Right atrium auricular region (tissue), 2 donors: ENCODE data around the gene SEMA4D. TPM values are rescaled to one million over a fixed set of nuclear protein-coding genes. Genes with fewer than 3 reads are reported as not detected.

ENCODE experiments used
- DNase-seq: peaks from one replicate; pipeline ENCODE4 v3.0.0-alpha.2; 2019; ENCODE audit warnings: low spot score
- H3K27ac ChIP-seq, 2 donors: fragments of 200-600 bp; sonication (generic); 1 replicate in 1 of 2; 2 replicates in 1 of 2; pipeline ENCODE4 v1.5.1; 2016 to 2019
- H3K27me3 ChIP-seq, 2 donors: fragments of 200-600 bp; sonication (generic); one replicate each; pipeline versions ENCODE4 v1.5.1 to v1.6.0; 2017 to 2019
- H3K36me3 ChIP-seq: fragments of 200-600 bp; sonication (generic); one replicate; pipeline ENCODE4 v1.5.1; 2016
- H3K4me1 ChIP-seq, 2 donors: fragments of 200-600 bp; sonication (generic); one replicate each; pipeline versions ENCODE4 v1.5.1 to v1.6.0; 2017 to 2019
- H3K4me3 ChIP-seq, 2 donors: fragments of 200-600 bp; sonication (generic); 1 replicate in 1 of 2; 2 replicates in 1 of 2; pipeline ENCODE4 v1.5.1; 2017 to 2019; ENCODE audit warnings: mild to moderate bottlenecking in 1 of 2, moderate library complexity in 1 of 2
- H3K9me3 ChIP-seq, 2 donors: fragments of 200-600 bp; sonication (generic); one replicate each; pipeline ENCODE4 v1.5.1; 2019
- total RNA-seq, 2 donors: library from RNA; depleted of rRNA; stranded (reverse); fragments of >200 nt; gene quantifications; one replicate each; pipeline ENCODE4 v1.1.0, GENCODE V29; 2016
- TF ChIP-seq, protein P1 (sequence below), 2 donors: fragments of 200-600 bp; sonication (generic); IDR thresholded peaks; one replicate each; pipeline ENCODE4 v1.5.1; 2019; ENCODE audit warnings: antibody characterized with exemption in 2 of 2

SEMA4D gene
- total RNA-seq, 2 donors from 2014 or later, result 14.6 to 22.1 TPM

DNA sequence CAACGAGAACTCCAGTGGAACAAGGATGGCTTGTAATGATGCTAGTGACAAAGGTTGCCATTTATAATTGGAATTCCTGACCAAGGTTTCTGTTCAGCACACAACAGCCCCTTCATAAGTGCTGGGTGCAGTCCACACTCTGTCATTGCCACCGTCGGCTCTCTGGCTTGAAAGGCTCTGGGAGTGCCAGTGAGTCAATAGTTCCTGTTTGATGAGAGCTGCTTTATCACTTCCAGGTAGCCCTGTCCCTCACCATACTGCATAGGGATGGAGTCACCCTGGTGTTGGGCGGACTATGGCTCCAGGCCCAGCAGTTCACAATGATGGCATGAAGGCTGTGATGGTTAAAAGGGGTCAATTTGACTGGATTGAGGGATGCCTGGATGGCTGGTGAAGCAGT lies 34.6 kb upstream of the SEMA4D start:
- DNase-seq, result no peak
- no peak overlapping the region for H3K27ac ChIP-seq
- no peaks in the 10 kb centered on the region for H3K27me3 ChIP-seq
- TF ChIP-seq, protein P1, sequence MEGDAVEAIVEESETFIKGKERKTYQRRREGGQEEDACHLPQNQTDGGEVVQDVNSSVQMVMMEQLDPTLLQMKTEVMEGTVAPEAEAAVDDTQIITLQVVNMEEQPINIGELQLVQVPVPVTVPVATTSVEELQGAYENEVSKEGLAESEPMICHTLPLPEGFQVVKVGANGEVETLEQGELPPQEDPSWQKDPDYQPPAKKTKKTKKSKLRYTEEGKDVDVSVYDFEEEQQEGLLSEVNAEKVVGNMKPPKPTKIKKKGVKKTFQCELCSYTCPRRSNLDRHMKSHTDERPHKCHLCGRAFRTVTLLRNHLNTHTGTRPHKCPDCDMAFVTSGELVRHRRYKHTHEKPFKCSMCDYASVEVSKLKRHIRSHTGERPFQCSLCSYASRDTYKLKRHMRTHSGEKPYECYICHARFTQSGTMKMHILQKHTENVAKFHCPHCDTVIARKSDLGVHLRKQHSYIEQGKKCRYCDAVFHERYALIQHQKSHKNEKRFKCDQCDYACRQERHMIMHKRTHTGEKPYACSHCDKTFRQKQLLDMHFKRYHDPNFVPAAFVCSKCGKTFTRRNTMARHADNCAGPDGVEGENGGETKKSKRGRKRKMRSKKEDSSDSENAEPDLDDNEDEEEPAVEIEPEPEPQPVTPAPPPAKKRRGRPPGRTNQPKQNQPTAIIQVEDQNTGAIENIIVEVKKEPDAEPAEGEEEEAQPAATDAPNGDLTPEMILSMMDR (IDR thresholded peaks at IDR 0.05), result no peak
- H3K9me3 ChIP-seq, result no peaks in the 10 kb centered on the region
- H3K36me3 ChIP-seq, result no peaks in the 10 kb centered on the region
- H3K4me1 ChIP-seq, result no peaks in the 10 kb centered on the region
- H3K4me3 ChIP-seq, result no peak overlapping the region

DNA sequence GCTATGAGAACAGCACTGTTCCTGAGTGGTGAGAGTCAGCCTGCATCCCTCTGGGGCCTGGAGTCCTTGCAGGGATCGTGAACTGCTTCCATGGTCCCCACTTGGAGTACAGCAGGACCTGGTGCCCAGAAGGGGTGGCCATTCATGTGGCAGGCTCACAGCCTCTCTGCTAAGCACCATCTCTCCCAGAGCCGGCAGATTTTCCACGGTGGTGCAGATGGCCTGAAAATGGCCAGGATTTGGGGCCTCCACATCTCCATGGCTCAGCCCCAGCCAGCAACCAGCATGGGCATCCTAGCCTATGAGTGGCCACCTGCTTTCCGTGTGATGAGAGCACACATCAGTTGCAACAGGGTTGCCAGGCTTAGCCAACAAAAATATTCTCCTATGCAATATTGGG lies 33.9 kb upstream of the SEMA4D start:
- TF ChIP-seq, protein P1 (IDR thresholded peaks at IDR 0.05), result no peak
- H3K4me3 ChIP-seq, result no peak overlapping the region
- DNase-seq, result no peak
- no peaks in the 10 kb centered on the region for H3K4me1 ChIP-seq
- no peak overlapping the region for H3K27ac ChIP-seq
- no peaks in the 10 kb centered on the region for H3K36me3 ChIP-seq
- no peaks in the 10 kb centered on the region for H3K27me3 ChIP-seq
- no peaks in the 10 kb centered on the region for H3K9me3 ChIP-seq

DNA sequence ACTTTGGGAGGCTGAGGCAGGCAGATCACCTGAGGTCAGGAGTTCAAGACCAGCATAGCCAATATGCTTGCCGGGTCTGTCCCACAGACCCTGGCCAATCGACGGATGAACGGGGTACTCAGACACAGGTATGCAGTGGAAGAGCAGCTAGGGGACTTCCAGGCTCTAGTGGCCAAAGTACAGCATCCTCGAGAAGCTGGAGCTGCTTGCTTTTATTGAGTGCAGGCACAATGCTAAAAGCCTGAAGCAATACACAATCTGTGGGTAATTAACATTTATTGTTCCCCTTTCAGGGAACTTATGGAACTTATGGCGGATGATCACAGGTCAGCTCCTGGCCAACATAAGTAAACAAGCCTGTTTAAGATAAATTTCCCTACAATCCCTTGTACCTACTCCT lies 32.8 kb upstream of the SEMA4D start:
- TF ChIP-seq, protein P1 (IDR thresholded peaks at IDR 0.05), result no peak
- H3K4me1 ChIP-seq, result no peaks in the 10 kb centered on the region
- H3K9me3 ChIP-seq, result no peaks in the 10 kb centered on the region
- no peaks in the 10 kb centered on the region for H3K27me3 ChIP-seq
- H3K36me3 ChIP-seq, result no peaks in the 10 kb centered on the region
- no peak overlapping the region for H3K4me3 ChIP-seq
- no peak for DNase-seq
- no peak overlapping the region for H3K27ac ChIP-seq

DNA sequence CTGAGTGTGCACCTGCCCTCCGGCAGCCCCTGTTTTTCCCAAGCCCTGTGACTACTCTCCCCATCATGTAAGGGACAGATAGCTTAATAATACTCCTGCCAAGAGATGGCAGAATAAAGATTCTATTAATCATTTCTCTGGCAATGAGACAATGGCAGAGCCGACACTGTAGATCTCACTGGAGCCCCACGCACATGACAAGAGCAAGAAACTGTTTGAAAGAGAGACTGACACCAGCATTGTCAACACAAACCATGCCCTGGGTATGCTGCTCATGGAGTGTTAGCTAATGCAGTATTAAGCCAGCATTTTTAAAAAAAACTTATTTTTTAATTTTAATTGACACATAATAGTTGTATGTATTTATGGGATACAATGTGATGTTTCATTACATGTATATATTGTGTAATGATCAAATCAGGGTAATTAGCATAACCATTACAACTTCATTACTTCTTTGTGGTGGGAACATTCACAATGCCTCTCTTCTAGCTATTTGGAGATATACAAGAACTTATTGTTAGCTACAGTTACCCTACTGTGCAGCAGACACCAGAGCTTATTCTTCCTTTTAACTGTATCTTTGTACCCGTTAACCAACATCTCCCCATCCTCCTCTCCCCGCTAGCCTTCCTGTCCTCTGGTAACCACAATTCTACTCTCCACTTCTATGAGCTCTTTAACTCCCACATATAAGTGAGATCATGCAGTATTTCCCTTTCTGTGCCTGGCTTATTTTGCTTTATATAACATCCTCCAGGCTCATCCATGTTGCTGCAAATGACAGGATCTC lies 31.5 kb upstream of the SEMA4D start:
- H3K4me3 ChIP-seq, result no peak overlapping the region
- DNase-seq, result no peak
- no peak overlapping the region for H3K27ac ChIP-seq
- TF ChIP-seq, protein P1 (IDR thresholded peaks at IDR 0.05), result no peak
- H3K36me3 ChIP-seq, result no peaks in the 10 kb centered on the region
- H3K9me3 ChIP-seq, result no peaks in the 10 kb centered on the region
- no peaks in the 10 kb centered on the region for H3K4me1 ChIP-seq
- H3K27me3 ChIP-seq, result no peaks in the 10 kb centered on the region

DNA sequence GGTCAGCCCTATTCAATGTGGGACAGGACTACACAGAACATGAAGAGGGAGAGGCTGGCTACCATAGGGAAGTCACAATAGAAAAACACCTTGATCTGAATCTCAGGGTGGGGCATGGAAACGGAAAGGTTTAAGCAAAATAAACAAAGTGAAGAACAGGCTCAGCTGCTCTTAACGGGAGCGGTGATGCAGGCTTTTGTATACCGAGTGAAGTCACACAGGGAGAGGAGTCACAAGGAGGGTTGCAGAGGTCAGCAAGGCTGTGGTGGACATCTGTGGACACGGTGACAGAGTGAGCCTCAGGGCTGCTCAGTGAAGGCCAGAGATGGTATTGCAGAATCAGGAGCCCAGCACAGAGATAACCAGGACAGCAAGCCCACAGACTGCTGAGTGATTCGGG lies 30.6 kb upstream of the SEMA4D start:
- no peak for DNase-seq
- H3K36me3 ChIP-seq, result no peaks in the 10 kb centered on the region
- H3K27ac ChIP-seq, result no peak overlapping the region
- no peak overlapping the region for H3K4me3 ChIP-seq
- no peaks in the 10 kb centered on the region for H3K4me1 ChIP-seq
- H3K27me3 ChIP-seq, result no peaks in the 10 kb centered on the region
- no peaks in the 10 kb centered on the region for H3K9me3 ChIP-seq
- TF ChIP-seq, protein P1 (IDR thresholded peaks at IDR 0.05), result no peak

DNA sequence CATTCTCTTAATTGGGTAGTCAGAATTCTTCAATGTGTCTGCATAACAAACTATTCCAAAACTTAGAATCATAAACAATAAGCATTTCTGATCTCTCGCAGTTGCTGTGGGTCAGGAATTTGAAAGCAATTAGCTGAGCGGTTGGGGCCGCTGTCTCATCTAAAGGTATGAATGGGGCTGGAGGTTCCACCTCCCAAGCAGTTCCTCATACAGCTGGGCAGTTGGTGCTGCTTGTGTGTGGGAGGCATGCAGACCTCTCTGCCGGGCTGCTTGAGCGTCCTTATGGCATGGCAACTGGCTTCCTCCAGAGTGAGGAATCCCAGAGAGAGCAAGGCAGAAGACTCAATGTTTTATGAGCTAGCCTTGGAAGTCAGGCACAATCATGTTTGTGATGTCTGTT lies 30.2 kb upstream of the SEMA4D start:
- DNase-seq, result no peak
- Histone ChIP-seq H3K27ac (no peak overlapping the region), H3K4me1 (no peaks in the 10 kb centered on the region), H3K27me3 (no peaks in the 10 kb centered on the region), H3K36me3 (no peaks in the 10 kb centered on the region), H3K4me3 (no peak overlapping the region), H3K9me3 (no peaks in the 10 kb centered on the region)
- TF ChIP-seq, protein P1 (IDR thresholded peaks at IDR 0.05), result no peak
